NCI-H748 (cell line): ENCODE data around the gene CINP.
"Not testable (repeated sequence)": the region's sequence is repeated elsewhere in the genome, so short reads cannot be mapped to it uniquely, and the experiment has no call there.

Source experiments
- DNase-seq: peaks from one replicate; lab custom pipeline; 2025; ENCODE audit not compliant: unreplicated experiment; lab: John Stamatoyannopoulos, UW

The CINP gene

GRCh38 chr14:102321456-102322422, 41.0 kb downstream of the CINP start:
- no peak for DNase-seq

- no peak for DNase-seq
These were observed 41.8 kb downstream of the CINP start for GRCh38 chr14:102320671-102321455.

- peak; percentile 48 for DNase-seq
These were observed 42.5 kb downstream of the CINP start for GRCh38 chr14:102320033-102320660.

- DNase-seq = peak; percentile 95
These were observed 43.2 kb downstream of the CINP start, which contains the start of gene ZNF839 for GRCh38 chr14:102319351-102320032. Gene ZNF839 (plus strand): TSS chr14:102319746. CDS start chr14:102319766, 20 bp downstream.

- peak; percentile 53 for DNase-seq
These were observed 43.9 kb downstream of the CINP start for GRCh38 chr14:102318781-102319276.

- peak; percentile 75 for DNase-seq
These were observed 45.0 kb downstream of the CINP start for GRCh38 chr14:102317564-102318248.

GRCh38 chr14:102316743-102317563, 45.7 kb downstream of the CINP start:
- peak; percentile 95 for DNase-seq

- DNase-seq = peak; percentile 81
These were observed 46.4 kb downstream of the CINP start for GRCh38 chr14:102316338-102316742.

GRCh38 chr14:102315121-102315520, 47.6 kb downstream of the CINP start:
- DNase-seq = no peak

- peak; percentile 87 for DNase-seq
These were observed 48.3 kb downstream of the CINP start for GRCh38 chr14:102314242-102315011.

GRCh38 chr14:102304611-102305506, 57.8 kb downstream of the CINP start, which contains the start of gene MOK:
Gene MOK (minus strand): TSS chr14:102305164. CDS start chr14:102304968, 196 bp downstream.
- DNase-seq = peak; percentile 97

- no peak for DNase-seq
These were observed 59.0 kb downstream of the CINP start for GRCh38 chr14:102303664-102304063.

- not testable (repeated sequence) for DNase-seq
These were observed 64.2 kb downstream of the CINP start for GRCh38 chr14:102298303-102299070.
